GM19351 (cell line): ENCODE measurements around the gene VTN.
A peak's percentile ranks its signal among the peaks of the same experiment; 100 is the strongest.

Source experiments
- ATAC-seq: cut with Tn5 transposase; IDR thresholded peaks from one replicate; pipeline ENCODE4 v1.9.1; 2021; ENCODE audit warnings: mild to moderate bottlenecking, moderate library complexity; ENCODE audit not compliant: unreplicated experiment

VTN gene, protein sequence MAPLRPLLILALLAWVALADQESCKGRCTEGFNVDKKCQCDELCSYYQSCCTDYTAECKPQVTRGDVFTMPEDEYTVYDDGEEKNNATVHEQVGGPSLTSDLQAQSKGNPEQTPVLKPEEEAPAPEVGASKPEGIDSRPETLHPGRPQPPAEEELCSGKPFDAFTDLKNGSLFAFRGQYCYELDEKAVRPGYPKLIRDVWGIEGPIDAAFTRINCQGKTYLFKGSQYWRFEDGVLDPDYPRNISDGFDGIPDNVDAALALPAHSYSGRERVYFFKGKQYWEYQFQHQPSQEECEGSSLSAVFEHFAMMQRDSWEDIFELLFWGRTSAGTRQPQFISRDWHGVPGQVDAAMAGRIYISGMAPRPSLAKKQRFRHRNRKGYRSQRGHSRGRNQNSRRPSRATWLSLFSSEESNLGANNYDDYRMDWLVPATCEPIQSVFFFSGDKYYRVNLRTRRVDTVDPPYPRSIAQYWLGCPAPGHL

DNA sequence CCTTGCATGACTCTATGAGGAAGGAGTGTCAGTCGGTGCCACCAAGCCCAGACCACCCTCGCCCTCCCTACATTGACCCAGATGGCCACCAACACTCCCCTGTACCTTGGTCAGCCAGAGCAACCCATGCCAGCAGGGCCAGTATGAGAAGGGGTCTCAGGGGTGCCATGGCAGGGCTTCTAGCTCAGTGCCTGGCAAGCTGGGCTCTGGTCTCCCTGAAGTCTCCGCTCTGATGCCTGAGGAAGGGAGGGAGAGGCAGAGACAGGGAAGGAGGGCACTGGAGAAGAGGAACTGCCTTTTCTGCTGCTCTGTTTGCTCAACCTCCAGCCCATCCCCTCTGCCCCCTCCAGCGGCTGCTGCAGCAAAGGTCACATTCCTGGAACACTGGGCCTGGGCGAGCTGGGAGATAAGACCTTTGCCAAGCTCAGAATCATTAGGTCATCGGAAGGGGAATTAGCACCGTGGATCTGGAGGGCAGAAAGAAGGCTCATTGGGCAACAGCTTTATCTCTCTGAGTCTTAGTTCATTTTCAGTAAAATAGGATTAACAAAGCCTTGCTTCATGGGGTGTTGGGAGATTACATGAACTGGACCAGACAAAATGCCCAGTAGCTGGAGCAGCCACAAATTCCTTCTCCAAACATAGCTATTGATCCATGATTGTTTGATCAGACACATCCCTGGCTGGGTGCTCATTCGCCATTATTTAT, at the start of gene VTN:
Gene VTN (minus strand): TSS at position 273 of the 709 bp plus-strand sequence. CDS start 104 bp downstream, at position 169.
- no peak for ATAC-seq

DNA sequence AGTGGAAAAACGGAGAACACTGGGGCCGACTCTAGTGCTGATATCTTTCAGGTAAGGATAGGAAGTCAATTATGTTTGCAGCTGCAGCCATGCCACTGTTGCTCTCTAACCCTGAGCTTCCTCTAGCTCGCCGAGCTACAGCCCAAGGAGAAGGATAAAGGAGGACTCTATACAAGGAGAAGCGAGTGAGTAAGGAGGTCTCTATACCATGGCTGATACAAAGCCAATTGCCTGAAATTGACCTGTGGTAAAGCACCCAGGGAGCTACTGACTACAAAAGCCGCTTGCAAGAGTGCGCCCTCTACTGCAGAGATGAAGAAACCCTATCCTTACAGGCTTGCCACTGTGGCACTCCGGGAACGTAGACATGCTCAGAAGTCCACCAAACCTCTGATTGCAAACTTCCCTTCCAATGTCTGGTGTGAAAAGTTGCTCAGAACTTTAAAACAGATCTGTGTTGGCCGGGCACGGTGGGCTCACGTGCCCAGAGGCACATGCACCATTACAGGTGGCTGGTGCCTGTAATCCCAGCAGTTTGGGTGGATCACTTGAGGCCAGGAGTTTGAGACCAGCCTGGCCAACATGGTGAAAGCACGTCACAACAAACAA, 46.7 kb upstream of the VTN start:
- ATAC-seq, result peak; percentile 45

DNA sequence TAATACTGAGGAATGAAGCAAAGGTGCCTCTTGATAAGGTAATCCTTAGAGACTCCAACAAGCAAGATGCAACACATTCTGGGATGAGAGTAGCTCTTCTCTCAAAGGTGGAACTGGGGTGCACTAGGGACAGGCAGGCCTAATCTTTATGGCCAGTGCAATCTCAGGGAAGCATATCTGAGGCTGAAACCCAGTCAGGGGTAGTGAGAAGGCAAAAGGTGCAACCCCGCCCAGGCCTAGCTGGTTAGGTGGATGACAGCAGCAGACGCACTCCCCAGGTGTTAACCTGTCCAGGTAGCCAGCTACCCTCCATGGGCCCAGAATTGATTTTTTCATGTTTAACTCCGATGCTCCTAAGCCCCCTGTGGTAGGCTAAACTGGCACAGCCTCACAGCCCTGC, 45.8 kb upstream of the VTN start:
- ATAC-seq, result no peak

DNA sequence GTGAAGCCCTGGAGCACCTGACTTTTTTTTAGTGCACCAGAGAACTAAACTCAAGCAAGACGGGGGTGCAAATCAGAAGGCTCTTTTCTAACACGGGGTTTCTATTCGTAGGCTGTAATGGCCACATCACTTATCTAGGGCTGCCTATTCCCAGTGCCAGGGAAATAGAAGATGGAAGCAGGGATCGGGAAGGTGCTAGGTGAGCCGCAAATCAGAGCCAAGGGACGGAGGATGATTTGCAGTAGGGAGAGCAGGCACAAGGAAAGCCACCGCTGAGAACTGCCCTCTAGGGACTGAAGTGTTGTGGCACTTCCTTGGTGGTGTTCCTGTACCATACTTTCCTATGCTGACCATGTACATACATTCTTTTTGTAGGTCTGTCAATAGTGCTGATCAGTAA, 43.7 kb upstream of the VTN start:
- ATAC-seq, result no peak

DNA sequence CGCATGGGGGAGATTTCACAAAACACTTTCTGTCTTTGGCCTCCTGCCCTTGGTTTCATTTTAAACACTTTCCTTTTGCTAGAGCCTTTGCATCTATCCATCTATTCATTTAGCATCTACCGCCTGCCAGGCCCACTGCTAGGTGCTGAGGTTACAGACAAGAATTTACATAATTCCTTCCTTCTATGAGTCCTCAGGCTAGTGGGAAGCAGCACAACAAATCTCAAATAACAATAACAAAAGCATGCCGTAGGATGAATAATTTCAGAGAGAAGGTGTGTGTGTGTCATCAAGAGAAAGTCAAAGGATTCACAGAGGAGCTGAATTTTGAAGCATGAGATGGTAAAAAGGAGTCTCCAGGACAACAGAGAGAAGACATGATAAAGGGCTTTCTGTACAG, 42.0 kb upstream of the VTN start:
- no peak for ATAC-seq

DNA sequence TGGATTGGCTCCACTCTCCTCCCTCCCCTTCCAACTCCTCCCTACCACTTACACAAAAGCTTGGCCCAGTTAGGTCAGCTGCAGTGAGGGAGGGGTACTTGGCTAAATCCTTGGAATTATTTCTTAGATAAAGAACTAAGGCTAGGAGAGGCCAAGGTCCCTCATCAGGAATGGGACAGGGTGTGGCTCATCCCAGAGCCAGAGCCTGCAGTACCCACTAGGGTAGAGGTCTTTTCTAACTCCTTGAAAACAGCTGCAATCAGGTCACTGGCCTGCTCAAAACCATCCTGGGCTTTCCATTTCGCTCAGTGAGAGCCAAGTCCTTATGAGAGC, 37.8 kb upstream of the VTN start:
- no peak for ATAC-seq

DNA sequence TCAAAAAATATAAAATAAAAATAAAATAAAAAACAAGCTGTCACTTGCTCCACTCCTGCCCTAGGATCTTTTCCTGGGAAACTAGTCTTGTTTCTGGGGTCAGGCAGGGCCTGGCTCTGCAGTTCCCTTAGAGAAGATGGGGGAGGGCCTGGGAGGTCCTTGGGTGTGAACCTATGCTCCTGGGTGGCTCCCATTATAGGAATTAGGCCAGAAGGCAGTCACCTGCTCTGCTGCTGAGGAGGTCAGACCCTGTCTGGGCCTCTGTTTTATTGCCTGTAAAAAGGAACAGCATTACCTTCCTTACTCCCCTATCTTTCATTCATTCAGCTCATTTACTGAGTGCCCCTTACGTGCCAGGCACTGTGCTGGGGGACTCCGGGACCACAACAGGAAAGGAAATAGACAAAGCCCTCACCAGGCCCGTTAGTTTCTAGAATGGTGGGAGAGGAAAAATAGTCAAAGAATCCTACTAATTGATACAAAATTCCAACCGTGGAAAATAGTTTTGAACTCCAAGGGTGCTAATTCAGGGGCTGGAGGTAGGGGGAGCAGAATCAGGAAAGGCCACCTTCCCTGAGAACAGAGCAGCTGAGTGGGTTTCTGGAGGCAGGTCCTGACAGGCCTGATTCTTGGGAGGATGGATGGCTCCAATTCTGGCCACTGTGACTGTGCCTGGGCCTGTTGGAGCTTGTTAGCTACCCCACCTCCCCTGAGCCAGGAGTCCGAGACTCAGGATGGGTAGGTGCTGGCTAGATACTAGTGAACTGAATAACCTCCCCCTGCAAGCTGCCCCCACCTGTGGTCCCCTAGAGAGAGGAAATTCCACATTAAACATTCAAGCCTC, 37.2 kb upstream of the VTN start:
- ATAC-seq, result no peak

DNA sequence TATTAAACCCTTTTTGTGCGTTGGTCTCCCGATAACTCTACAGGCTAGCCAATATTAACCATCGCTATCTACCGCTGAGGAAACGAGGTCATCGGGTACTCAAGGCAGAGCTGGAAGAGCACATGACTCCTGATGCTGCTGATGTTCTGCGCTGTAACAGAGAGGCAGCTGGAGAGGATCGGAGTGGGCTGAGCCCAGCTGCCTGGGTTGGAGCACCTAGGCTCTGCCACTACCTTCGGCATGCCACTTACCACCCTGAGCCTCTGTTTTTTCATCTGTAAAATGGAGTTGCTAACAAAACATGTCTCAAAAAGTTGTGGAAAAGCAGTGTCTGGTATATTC, 36.3 kb upstream of the VTN start:
- ATAC-seq, result no peak

DNA sequence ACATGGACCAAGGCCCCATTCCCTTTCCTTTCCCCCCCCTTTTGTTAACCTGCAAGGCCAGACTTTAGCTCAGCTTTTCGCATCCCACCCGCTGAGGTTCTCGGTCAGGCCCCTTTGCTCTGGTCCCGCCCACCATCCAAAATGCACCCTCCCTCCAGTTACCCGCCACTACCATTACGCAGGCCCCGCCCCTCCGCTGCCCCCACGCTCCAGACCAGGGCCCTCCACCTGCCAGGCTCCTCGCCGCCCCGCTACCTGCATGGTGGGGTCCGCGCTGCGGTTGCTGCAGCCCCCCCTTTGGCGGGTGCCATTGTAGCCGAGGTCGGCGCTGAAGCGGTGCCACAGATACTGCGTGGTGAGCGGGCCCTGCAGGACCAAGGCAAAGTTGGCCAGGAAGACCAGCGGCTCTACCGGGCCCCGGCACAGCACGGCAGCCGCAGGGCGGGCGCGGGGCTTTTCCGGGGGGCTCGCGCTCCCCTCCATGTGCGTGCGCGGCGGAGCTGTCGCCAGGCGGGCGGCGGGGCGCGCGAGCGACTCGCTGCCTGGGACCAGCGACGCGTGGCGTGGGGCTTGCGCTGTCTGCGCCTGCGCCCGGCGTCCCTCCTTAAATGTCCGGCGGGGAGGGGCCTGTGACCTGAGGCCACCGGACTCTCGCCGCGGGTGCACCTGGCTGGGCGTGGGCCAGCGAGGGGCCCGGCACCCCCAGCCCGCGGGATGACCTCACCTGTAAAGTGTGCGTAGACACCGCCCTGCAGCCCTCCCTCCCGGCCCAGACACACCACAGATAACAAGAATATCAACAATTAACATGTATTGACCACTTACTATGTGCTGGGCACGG, 35.7 kb upstream of the VTN start, which contains the start of gene SLC46A1:
Gene SLC46A1 (minus strand): TSS at position 581 of the 841 bp plus-strand sequence. CDS start 98 bp downstream, at position 483.
- ATAC-seq, result peak; percentile 81

DNA sequence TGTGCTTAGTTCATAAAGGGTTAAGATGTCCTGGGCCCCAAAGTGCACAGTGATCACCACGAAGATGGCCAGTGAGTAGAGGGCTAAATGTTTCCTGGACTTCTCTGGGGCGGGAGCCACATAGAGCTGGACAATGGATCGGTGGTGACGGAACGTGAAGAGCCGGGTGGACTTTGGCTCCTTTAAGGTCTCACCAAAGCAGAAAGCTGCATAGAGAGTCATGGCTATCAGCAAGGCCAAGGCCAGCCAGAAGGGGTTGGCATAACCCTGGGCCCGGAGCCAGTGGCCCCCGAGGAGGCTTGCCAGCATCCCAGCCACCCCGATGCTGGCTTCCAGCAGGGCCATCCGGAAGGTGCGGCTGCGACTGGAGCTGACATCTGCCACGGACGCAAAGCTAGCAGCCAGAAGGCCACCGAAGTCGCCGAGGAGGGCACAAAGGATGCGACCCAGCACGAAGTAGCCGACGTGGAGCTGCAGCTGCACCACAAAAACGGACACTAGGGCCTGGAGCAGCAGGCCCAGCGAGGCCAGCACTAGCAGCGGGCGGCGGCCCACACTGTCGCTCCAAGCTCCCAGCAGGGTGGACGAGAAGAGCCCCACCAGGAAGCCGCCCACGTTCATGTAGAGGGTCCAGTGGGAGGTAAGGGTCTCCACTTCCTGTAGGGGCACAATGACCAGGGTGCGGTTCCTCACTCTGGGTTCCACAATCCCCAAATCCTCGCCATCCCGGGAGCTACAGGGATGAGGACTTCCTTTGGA, 34.9 kb upstream of the VTN start:
- no peak for ATAC-seq

DNA sequence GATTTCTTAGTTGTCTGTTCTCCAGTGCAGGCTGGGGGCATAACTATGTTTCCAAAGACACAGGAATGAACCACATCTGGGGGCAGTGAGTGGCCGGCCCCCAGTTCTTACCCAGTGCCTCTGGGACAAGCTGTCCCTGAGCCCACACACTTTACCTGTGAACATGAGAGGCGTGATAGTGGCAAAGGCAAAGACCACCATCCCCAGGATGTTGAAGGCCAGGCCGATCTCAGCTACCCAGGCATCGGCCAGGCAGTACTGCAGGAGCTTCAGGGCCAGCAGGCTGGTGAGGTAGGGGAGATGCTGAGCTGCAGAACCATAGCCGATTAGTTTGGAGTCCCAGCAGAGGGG, 34.3 kb upstream of the VTN start:
- no peak for ATAC-seq

DNA sequence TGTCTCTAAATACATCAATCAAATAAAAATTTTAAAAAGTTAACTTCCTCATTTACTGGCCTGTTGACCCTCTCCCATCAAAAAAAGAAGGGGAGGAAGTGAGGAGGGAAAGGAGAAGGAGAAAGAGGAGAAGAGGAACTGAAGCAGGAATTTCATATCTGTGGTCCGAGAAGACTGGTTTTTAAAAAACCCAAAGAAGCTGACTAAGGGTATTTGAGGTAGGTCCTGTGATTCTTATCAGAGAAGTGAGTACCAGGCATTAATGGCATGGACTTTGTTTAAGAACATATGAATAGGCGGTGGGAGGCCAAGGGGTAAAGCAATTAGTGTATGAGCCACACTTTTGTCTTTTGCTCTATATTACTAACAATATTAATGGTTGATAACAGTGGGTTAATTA, 33.9 kb upstream of the VTN start:
- no peak for ATAC-seq

DNA sequence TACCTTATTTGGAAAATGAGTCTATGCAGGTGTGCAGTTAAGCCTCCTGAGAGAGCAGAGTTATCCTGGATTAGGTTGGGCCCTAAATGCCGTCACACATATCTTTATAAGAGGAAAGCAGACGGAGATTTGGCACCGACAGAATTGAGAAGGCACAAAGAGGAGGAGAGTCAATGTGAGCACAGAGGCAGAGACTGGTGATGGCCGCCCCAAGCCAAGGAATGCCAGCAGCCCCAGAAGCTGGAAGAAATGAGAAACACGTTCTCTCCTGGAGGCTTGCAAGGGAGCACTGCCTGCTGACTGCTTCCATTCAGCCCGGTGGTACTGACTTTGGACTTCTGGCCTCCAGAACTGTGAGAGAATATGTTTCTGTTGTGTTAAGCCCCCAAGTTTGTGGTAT, 32.7 kb upstream of the VTN start:
- no peak for ATAC-seq

DNA sequence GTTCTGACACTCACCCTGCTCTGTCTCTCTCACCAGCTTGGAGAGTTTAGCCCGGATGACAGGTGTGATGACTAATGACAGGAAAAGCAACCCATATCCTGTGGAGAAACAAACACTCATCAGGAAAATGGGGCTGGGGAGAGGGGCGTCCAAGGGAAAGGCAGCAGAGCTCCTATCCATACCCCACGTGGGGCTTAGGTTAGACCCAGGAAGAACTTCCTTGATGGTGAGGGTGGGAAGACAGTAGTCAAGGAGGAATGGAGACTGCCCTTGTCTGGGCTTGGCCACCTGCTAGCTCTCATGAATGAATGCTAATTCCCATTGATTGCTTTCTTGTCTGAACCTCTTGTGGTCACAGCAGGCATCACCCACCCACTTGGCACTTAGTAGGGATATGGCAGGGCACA, 32.1 kb upstream of the VTN start:
- ATAC-seq, result no peak

DNA sequence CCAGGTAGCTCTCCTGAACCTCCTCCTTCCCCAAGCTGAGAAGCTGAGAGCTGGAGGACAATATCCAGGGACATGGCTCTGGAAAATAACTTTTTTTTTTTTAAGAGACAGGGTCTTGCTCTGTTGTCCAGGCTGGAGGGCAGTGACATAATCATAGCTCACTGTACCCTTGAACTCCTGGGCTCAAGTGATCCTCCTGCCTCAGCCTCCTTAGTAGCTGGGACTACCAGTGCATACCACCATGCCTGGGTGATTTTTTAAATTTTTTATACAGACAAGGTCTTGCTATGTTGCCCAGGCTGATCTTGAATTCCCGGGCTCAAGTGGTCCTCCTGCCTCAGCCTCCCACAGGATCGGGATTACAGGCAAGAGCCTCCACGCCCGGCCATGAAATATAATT, 29.7 kb upstream of the VTN start:
- ATAC-seq, result no peak

DNA sequence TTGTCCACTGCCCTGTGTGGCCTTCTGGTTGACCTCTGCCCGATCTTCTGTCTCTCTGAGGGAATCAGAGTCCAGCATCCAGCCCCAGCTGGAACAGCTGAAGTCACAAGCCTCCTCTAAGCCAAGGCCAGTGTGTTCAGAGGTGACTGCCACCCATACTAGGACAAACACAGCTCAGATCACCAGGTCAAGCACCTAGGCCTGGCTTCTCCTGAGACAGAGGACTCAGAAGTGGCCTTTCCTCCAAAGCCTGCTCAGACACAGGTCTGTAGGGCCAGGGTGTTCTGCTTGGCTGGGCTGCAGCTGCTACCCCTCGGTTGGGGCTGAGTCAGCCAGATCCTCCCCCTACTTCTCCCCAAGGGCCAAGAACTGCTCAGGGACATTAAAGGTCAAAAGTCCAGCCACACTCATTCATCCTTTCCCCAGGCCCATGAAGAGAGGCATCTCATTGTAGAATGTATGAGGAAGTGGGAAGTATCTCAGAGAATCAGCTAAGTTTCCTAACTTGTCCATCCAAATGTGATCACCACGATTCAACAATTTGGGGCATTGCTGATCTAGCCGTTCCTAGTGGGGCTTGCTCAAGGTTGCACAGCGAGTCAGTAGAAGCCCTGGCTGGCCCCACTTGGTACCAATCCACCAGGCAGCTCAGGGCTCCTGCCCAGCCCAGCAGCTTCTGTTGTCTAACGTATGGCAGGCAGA, 28.3 kb upstream of the VTN start:
- ATAC-seq, result no peak

DNA sequence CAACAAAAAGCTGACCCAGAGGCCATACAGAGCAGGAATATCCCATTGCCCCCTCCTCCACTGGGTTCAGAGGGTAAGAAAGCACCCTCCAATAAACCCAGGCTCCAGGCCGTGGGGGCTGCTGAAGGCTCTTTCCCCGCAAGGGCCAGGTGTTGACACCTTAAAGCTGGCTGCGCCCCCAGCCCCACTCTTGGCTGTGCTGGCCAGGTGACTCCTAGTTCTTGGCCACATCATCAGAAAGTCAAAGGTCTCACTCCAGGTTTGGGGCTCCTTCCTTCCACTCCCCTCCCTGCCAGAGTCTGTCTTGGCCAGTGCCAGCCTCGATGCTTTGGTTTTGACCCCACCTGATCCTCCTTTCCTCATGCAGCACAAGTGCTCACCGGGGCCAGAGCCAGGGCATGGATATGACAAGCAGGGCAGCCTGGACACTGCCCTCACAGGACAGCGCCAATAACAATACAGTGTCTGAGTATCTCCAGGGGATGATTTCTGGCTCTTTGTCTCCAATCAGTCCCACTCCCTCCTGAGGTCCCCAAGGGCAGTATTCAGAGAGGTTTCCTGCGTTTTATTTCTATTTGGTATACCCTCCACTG, 27.7 kb upstream of the VTN start:
- no peak for ATAC-seq

DNA sequence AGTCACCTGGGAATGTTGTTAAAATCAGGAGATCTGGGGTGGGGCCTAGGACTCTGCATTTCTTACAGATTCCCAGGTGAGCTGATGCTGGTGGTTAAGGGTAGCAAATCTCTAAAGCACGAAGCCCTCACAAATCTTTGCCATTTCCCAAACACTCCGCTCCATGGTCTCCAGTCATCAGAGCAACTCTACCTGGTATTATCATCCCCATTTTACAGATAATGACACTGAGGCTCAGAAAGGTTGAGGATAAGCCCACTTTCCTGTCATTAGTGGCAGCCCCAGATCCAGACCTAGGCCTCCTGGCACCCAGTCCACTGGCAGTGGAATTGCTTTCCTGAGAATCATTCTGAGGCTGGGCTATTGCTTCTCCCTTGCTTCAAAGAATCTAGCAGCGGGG, 27.2 kb upstream of the VTN start:
- ATAC-seq, result no peak
